Skeletal muscle tissue (tissue), 1 donor: Measurements from ENCODE around the gene ABCD3. TPM values are rescaled to one million over a fixed set of nuclear protein-coding genes. Genes with fewer than 3 reads are reported as not detected.

Experiments used
- total RNA-seq: library from RNA; depleted of rRNA; stranded (reverse); fragments of >200 nt; gene quantifications from one replicate; pipeline ENCODE4 v1.2.3, GENCODE V29; 2014

Gene ABCD3
- total RNA-seq, 1 donor from 2014 or later: 31.8 TPM

Other genes with a start within 250 kb of the ABCD3 start
- gene ARHGAP29, start 180.8 kb upstream of the ABCD3 start, total RNA-seq: 39.1 TPM
- gene F3, start 123.4 kb downstream of the ABCD3 start, total RNA-seq: 1.6 TPM